ENCODE measurements around the gene LRRC26. TPM values are rescaled to one million over a fixed set of nuclear protein-coding genes. Genes with fewer than 3 reads are reported as not detected.

Gene LRRC26
- total RNA-seq, 1 experiment from 2014 or later, result 2.4 TPM

GRCh38 chr9:137162505-137163364 is 7.1 kb downstream of the LRRC26 start:
- ChIA-PET POLR2A (interaction anchor here (0.7 to 2.5 kb wide), 13 partner anchors 12 to 101 kb away, joined by 3 to 16 read pairs (median 5); partner anchors contain the start of genes ANAPC2, CYSRT1, SSNA1 and TPRN), RAD21 (ENCODE audit: low non-redundant PET in 1 of 2, low total read pairs in 2 of 2, uncharacterized antibody in 2 of 2, unreplicated experiment in 2 of 2) (interaction anchor here (0.6 to 1.1 kb wide), 3 partner anchors 65 to 139 kb away, joined by 3 to 4 read pairs (median 3); partner anchors contain the start of gene RNF224 (in 1 of the 2)), CTCF (interaction anchor here (0.9 to 1.9 kb wide), 6 partner anchors 11 to 76 kb away, joined by 3 to 15 read pairs (median 7); partner anchors contain the start of genes MAN1B1, RNF224 and SSNA1)
- Histone ChIP-seq H3K9me3 (ENCODE audit: control insufficient read depth in 1 of 2, insufficient read depth in 1 of 2, low read depth in 1 of 2, low read length in 2 of 2) (no peaks in the 10 kb centered on the region), H4K20me1 (ENCODE audit: insufficient read depth) (no peaks in the 10 kb centered on the region), H3K79me2 (ENCODE audit: insufficient read depth, low read length) (no peaks in the 10 kb centered on the region), H3K4me2 (ENCODE audit: low read length) (peak overlapping the region; percentile 98), H3K4me3 (replicated peaks in 1 of 2; ENCODE audit: low read depth in 1 of 2, low read length in 2 of 2) (peak overlapping the region; percentile 59 to 70), H3K27me3 (ENCODE audit: insufficient read depth, low read length) (no peaks in the 10 kb centered on the region), H3K36me3 (ENCODE audit: control insufficient read depth in 1 of 2, insufficient read depth in 2 of 2, low read length in 2 of 2) (no peaks in the 10 kb centered on the region), H3K9ac (ENCODE audit: low read length) (peak overlapping the region; percentile 77), H3K27ac (ENCODE audit: low read depth, low read length) (peak overlapping the region; percentile 82), H2AFZ (ENCODE audit: low read depth, low read length, poor library complexity, severe bottlenecking) (no peak overlapping the region), H3K4me1 (ENCODE audit: control insufficient read depth in 1 of 2, insufficient read depth in 2 of 2, low read length in 2 of 2) (peaks cover 10 to 54% of the 10 kb centered on the region in 2 experiments), H3K9me2 (ENCODE audit: insufficient read depth) (no peaks in the 10 kb centered on the region)
- intact Hi-C loops (cut with micrococcal nuclease), result loop anchor here (2.0 kb wide), 2 partner anchors 44 to 60 kb away; partner anchors contain the start of gene RNF208
- ATAC-seq, result peak; percentile 60
- peak; percentile 55 for TF ChIP-seq POLR2AphosphoS5 (IDR thresholded peaks at IDR 0.05; ENCODE audit: low read depth, low read length)
- no peak for TF ChIP-seq ATF3 (IDR thresholded peaks at IDR 0.05)
- no peak for TF ChIP-seq POLR2A (IDR thresholded peaks at IDR 0.05; ENCODE audit: borderline replicate concordance, extremely low read depth, insufficient read depth, insufficient read length)
- TF ChIP-seq ZBTB33 (IDR thresholded peaks at IDR 0.05; ENCODE audit: extremely low read depth, insufficient replicate concordance, low read length), result no peak
- TF ChIP-seq YY1 (IDR thresholded peaks at IDR 0.05; ENCODE audit: extremely low read depth, insufficient replicate concordance, low read depth, low read length), result peak; percentile 18
- TF ChIP-seq ZFX (IDR thresholded peaks at IDR 0.05), result peak; percentile 77; the same call in 1 of the 2 replicates
- TF ChIP-seq CTCF (IDR thresholded peaks at IDR 0.05 in 2 of 3, conservative IDR thresholded peaks at IDR 0.05 in 1 of 3; ENCODE audit: borderline replicate concordance in 1 of 3, insufficient read depth in 1 of 3, low read depth in 2 of 3, low read length in 2 of 3), result no peak; a peak in 1 of 6 replicates
- TSS peak; percentile 43 for BruUV-seq (replicated peaks)
- peak; percentile 45 for DNase-seq (ENCODE audit: low read depth, low spot score)

Measured in HCT116 (cell line).